Activated CD8-positive, alpha-beta T cell treated with anti-CD3 and anti-CD28 coated beads, Interleukin-2, amount 10 ng/mL, durations not matched to agents 7 days and 5 days (primary cell): ENCODE data around the gene CEACAM8. TPM values are rescaled to one million over a fixed set of nuclear protein-coding genes. Genes with fewer than 3 reads are reported as not detected.
A peak's percentile ranks its signal among the peaks of the same experiment; 100 is the strongest.
"Not testable (repeated sequence)": the region's sequence is repeated elsewhere in the genome, so short reads cannot be mapped to it uniquely, and the experiment has no call there.

Source experiments
- ATAC-seq: fragments of 150-1000 bp; cut with Tn5 transposase; one replicate; pipeline ENCODE4 v1.10.0; 2021; ENCODE audit warnings: moderate library complexity
- CTCF ChIA-PET: fragments of 350-600 bp; sonication (Branson Sonifier 250); formaldehyde crosslinking; loops from one replicate; lab custom pipeline; 2021; ENCODE audit warnings: antibody characterized with exemption; lab: Charles Lee
- POLR2A ChIA-PET: fragments of 350-600 bp; sonication (Branson Sonifier 250); formaldehyde crosslinking; loops from one replicate; lab custom pipeline; 2021; ENCODE audit warnings: antibody characterized with exemption; lab: Charles Lee
- DNase-seq: peaks from one replicate; pipeline ENCODE4 v3.0.0-alpha.2; 2020
- H3K27ac Mint-ChIP-seq: one replicate; pipeline ENCODE4 v1.8.0; 2021; ENCODE audit warnings: mild to moderate bottlenecking, mixed read lengths
- H3K27me3 Mint-ChIP-seq: one replicate; pipeline ENCODE4 v1.8.0; 2021; ENCODE audit warnings: low read depth, mixed read lengths
- H3K36me3 Mint-ChIP-seq: one replicate; pipeline ENCODE4 v1.8.0; 2021; ENCODE audit warnings: low read depth, mixed read lengths
- H3K4me1 Mint-ChIP-seq: one replicate; pipeline ENCODE4 v1.8.0; 2021; ENCODE audit warnings: low read depth, mixed read lengths
- H3K4me3 Mint-ChIP-seq: one replicate; pipeline ENCODE4 v1.8.0; 2021; ENCODE audit warnings: mild to moderate bottlenecking, mixed read lengths
- H3K9me3 Mint-ChIP-seq: one replicate; pipeline ENCODE4 v1.8.0; 2022; ENCODE audit warnings: mixed read lengths; ENCODE audit not compliant: insufficient read depth
- total RNA-seq, 2 experiments: library from RNA; stranded (reverse); gene quantifications; one replicate each; pipeline ENCODE4 v1.2.3, GENCODE V29; 2021

The CEACAM8 gene
- total RNA-seq, 2 experiments from 2014 or later: not detected

GRCh38 chr19:42569193-42569592 lies 25.5 kb downstream of the CEACAM8 start:
- DNase-seq (no peak), ATAC-seq (no peak)
- H3K27me3 Mint-ChIP-seq: peaks cover 22% of the 10 kb centered on the region
- H3K4me3 Mint-ChIP-seq: no peak overlapping the region
- POLR2A ChIA-PET: no interaction called here
- CTCF ChIA-PET: interaction anchor here (1.2 to 2.7 kb wide), 2 partner anchors 27 to 119 kb away, joined by 4 to 7 read pairs; no protein-coding TSS in a partner anchor
- H3K27ac Mint-ChIP-seq: no peak overlapping the region
- peaks cover 6% of the 10 kb centered on the region for H3K4me1 Mint-ChIP-seq
- H3K9me3 Mint-ChIP-seq: no peaks in the 10 kb centered on the region
- no peaks in the 10 kb centered on the region for H3K36me3 Mint-ChIP-seq

- Mint-ChIP-seq H3K4me1 (peaks cover 8% of the 10 kb centered on the region), H3K4me3 (no peak overlapping the region), H3K9me3 (no peaks in the 10 kb centered on the region), H3K36me3 (no peaks in the 10 kb centered on the region), H3K27me3 (peaks cover 17% of the 10 kb centered on the region), H3K27ac (no peak overlapping the region)
- DNase-seq (no peak), ATAC-seq (no peak)
- POLR2A ChIA-PET: no interaction called here
- CTCF ChIA-PET: interaction anchor here (2.2 to 2.7 kb wide), 2 partner anchors 29 to 117 kb away, joined by 7 read pairs; no protein-coding TSS in a partner anchor
Measured at GRCh38 chr19:42568006-42568405, 26.7 kb downstream of the CEACAM8 start.

- DNase-seq (no peak), ATAC-seq (no peak)
- no peak overlapping the region for H3K4me3 Mint-ChIP-seq
- ChIA-PET POLR2A (no interaction called here), CTCF (interaction anchor here (0.9 to 2.7 kb wide), 4 partner anchors 29 to 117 kb away, joined by 3 to 7 read pairs (median 5); no protein-coding TSS in a partner anchor)
- H3K9me3 Mint-ChIP-seq: no peaks in the 10 kb centered on the region
- H3K27me3 Mint-ChIP-seq: peaks cover 17% of the 10 kb centered on the region
- no peak overlapping the region for H3K27ac Mint-ChIP-seq
- peaks cover 8% of the 10 kb centered on the region for H3K4me1 Mint-ChIP-seq
- H3K36me3 Mint-ChIP-seq: no peaks in the 10 kb centered on the region
Measured at GRCh38 chr19:42567567-42567966, 27.2 kb downstream of the CEACAM8 start.

GRCh38 chr19:42563352-42564210 lies 31.1 kb downstream of the CEACAM8 start:
- CTCF ChIA-PET: interaction anchor here (0.9 to 2.8 kb wide), 8 partner anchors 20 to 131 kb away, joined by 3 to 14 read pairs (median 4); no protein-coding TSS in a partner anchor
- DNase-seq: peak; percentile 47
- peak; percentile 79 for ATAC-seq

GRCh38 chr19:42561512-42561911 lies 33.2 kb downstream of the CEACAM8 start:
- ATAC-seq: no peak
- POLR2A ChIA-PET: no interaction called here
- DNase-seq: no peak

More at GRCh38 chr19:42563352-42564210, 31.1 kb downstream of the CEACAM8 start:
- H3K27me3 Mint-ChIP-seq: peaks cover 23% of the 10 kb centered on the region
- no peaks in the 10 kb centered on the region for H3K9me3 Mint-ChIP-seq
- H3K4me3 Mint-ChIP-seq: no peak overlapping the region
- POLR2A ChIA-PET: no interaction called here
- peaks cover 8% of the 10 kb centered on the region for H3K4me1 Mint-ChIP-seq
- no peaks in the 10 kb centered on the region for H3K36me3 Mint-ChIP-seq
- no peak overlapping the region for H3K27ac Mint-ChIP-seq

GRCh38 chr19:42560731-42561130 lies 34.0 kb downstream of the CEACAM8 start:
- Mint-ChIP-seq H3K36me3 (no peaks in the 10 kb centered on the region), H3K4me1 (peaks cover 3% of the 10 kb centered on the region), H3K27ac (no peak overlapping the region), H3K9me3 (no peaks in the 10 kb centered on the region), H3K4me3 (no peak overlapping the region), H3K27me3 (peaks cover 26% of the 10 kb centered on the region)
- ChIA-PET CTCF (interaction anchor here (2.4 kb wide), 1 partner anchor 109 kb away, joined by 6 read pairs; no protein-coding TSS in a partner anchor), POLR2A (no interaction called here)
- no peak for DNase-seq
- no peak for ATAC-seq

More at GRCh38 chr19:42561512-42561911, 33.2 kb downstream of the CEACAM8 start:
- Mint-ChIP-seq H3K4me1 (peaks cover 2% of the 10 kb centered on the region), H3K27me3 (peaks cover 23% of the 10 kb centered on the region), H3K4me3 (no peak overlapping the region), H3K9me3 (no peaks in the 10 kb centered on the region), H3K27ac (no peak overlapping the region), H3K36me3 (no peaks in the 10 kb centered on the region)
- CTCF ChIA-PET: interaction anchor here (0.6 to 2.4 kb wide), 3 partner anchors 21 to 111 kb away, joined by 3 to 6 read pairs (median 6); no protein-coding TSS in a partner anchor

- CTCF ChIA-PET: no interaction called here
- DNase-seq: no peak
- H3K4me1 Mint-ChIP-seq: peaks cover 8% of the 10 kb centered on the region
- H3K27ac Mint-ChIP-seq: no peak overlapping the region
- POLR2A ChIA-PET: no interaction called here
- no peak overlapping the region for H3K4me3 Mint-ChIP-seq
- H3K36me3 Mint-ChIP-seq: no peaks in the 10 kb centered on the region
- no peak for ATAC-seq
- peaks cover 37% of the 10 kb centered on the region for H3K27me3 Mint-ChIP-seq
- no peaks in the 10 kb centered on the region for H3K9me3 Mint-ChIP-seq
Measured at GRCh38 chr19:42558450-42559150, 36.1 kb downstream of the CEACAM8 start.

GRCh38 chr19:42557386-42557871 lies 37.3 kb downstream of the CEACAM8 start:
- H3K27ac Mint-ChIP-seq, H3K4me3 Mint-ChIP-seq, ATAC-seq, DNase-seq, POLR2A ChIA-PET, CTCF ChIA-PET, H3K9me3 Mint-ChIP-seq, H3K36me3 Mint-ChIP-seq: not testable (repeated sequence)
- Mint-ChIP-seq H3K4me1 (peaks cover 15% of the 10 kb centered on the region), H3K27me3 (peaks cover 33% of the 10 kb centered on the region)

GRCh38 chr19:42555801-42556200 lies 38.9 kb downstream of the CEACAM8 start:
- Mint-ChIP-seq H3K27me3 (peaks cover 26% of the 10 kb centered on the region), H3K4me1 (peaks cover 15% of the 10 kb centered on the region), H3K36me3 (no peaks in the 10 kb centered on the region), H3K4me3 (no peak overlapping the region), H3K27ac (no peak overlapping the region), H3K9me3 (no peaks in the 10 kb centered on the region)
- ChIA-PET POLR2A (no interaction called here), CTCF (no interaction called here)
- DNase-seq (no peak), ATAC-seq (no peak)

GRCh38 chr19:42555317-42555716 lies 39.4 kb downstream of the CEACAM8 start:
- Mint-ChIP-seq H3K4me1 (peaks cover 15% of the 10 kb centered on the region), H3K9me3 (no peaks in the 10 kb centered on the region), H3K36me3 (no peaks in the 10 kb centered on the region), H3K4me3 (no peak overlapping the region), H3K27ac (no peak overlapping the region), H3K27me3 (peaks cover 25% of the 10 kb centered on the region)
- no peak for DNase-seq
- ChIA-PET POLR2A (no interaction called here), CTCF (interaction anchor here (1.6 kb wide), 1 partner anchor 105 kb away, joined by 6 read pairs; no protein-coding TSS in a partner anchor)
- ATAC-seq: no peak

GRCh38 chr19:42554046-42554575 lies 40.6 kb downstream of the CEACAM8 start:
- peaks cover 25% of the 10 kb centered on the region for H3K27me3 Mint-ChIP-seq
- no peak for DNase-seq
- CTCF ChIA-PET: interaction anchor here (1.6 kb wide), 1 partner anchor 104 kb away, joined by 6 read pairs; no protein-coding TSS in a partner anchor
- H3K27ac Mint-ChIP-seq: no peak overlapping the region
- H3K36me3 Mint-ChIP-seq: no peaks in the 10 kb centered on the region
- no peak overlapping the region for H3K4me3 Mint-ChIP-seq
- no peak for ATAC-seq
- H3K9me3 Mint-ChIP-seq: no peaks in the 10 kb centered on the region
- H3K4me1 Mint-ChIP-seq: peaks cover 15% of the 10 kb centered on the region
- POLR2A ChIA-PET: no interaction called here
